GM12878 (cell line): ENCODE measurements around the gene PDRG1. TPM values are rescaled to one million over a fixed set of nuclear protein-coding genes. Genes with fewer than 3 reads are reported as not detected.
"Not testable (repeated sequence)": the region's sequence is repeated elsewhere in the genome, so short reads cannot be mapped to it uniquely, and the experiment has no call there.

ENCODE experiments used
- ATAC-seq: fragments of 200-7000 bp; cut with Tn5 transposase; 3 replicates; pipeline ENCODE4 v1.9.1; 2020; ENCODE audit warnings: mild to moderate bottlenecking, moderate library complexity
- BruUV-seq: library from RNA; stranded (reverse); fragments of 400-500 nt; replicated peaks from 2 replicates; lab custom pipeline; 2021; lab: Mats Ljungman, UMichigan
- CTCF ChIA-PET: fragments of 300-600 bp; sonication (Branson Sonifier 250); formaldehyde crosslinking; extraction: SDS; loops from one replicate; lab custom pipeline; 2021; ENCODE audit warnings: inconsistent platforms; lab: Yijun Ruan, JAX
- POLR2A ChIA-PET: fragments of 350-600 bp; formaldehyde crosslinking; extraction: SDS; loops from one replicate; lab custom pipeline; 2021; ENCODE audit warnings: inconsistent platforms; lab: Charles Lee
- RAD21 ChIA-PET: fragments of 300-600 bp; sonication (Branson Sonifier 250); formaldehyde crosslinking; loops from one replicate; lab custom pipeline; 2023; ENCODE audit warnings: antibody characterized with exemption; ENCODE audit not compliant: unreplicated experiment; lab: Charles Lee
- SMC1A ChIA-PET: fragments of 300-600 bp; sonication (Branson Sonifier 250); formaldehyde crosslinking; loops from one replicate; lab custom pipeline; 2023; ENCODE audit not compliant: unreplicated experiment, uncharacterized antibody; lab: Charles Lee
- DNase-seq: peaks from one replicate; pipeline ENCODE4 v3.0.0-alpha.2; 2011; ENCODE audit warnings: low read depth, low spot score
- FAIRE-seq: peaks from 3 replicates; lab custom pipeline; 2011; peaks lifted over from hg19 to GRCh38; lab: Jason Lieb, UNC
- H2AFZ ChIP-seq: 2 replicates; pipeline ENCODE4 v1.6.0; 2011; ENCODE audit warnings: low read depth, low read length, control low read depth; ENCODE audit not compliant: control insufficient read depth
- H3K27ac ChIP-seq: 2 replicates; pipeline ENCODE4 v1.5.1; 2011; ENCODE audit warnings: control low read depth; ENCODE audit not compliant: control insufficient read depth, insufficient read depth
- H3K27me3 ChIP-seq, 2 experiments: replicated peaks in 1 of 2; 2 replicates each; pipeline versions ENCODE4 v1.6.0 to v1.6.1; 2011; ENCODE audit warnings: low read length in 1 of 2; ENCODE audit not compliant: control insufficient read depth in 2 of 2, insufficient read depth in 2 of 2
- H3K36me3 ChIP-seq, 2 experiments: 2 replicates each; pipeline ENCODE4 v1.5.1; 2011; ENCODE audit warnings: low read length in 1 of 2; ENCODE audit not compliant: control insufficient read depth in 2 of 2, insufficient read depth in 2 of 2
- H3K4me1 ChIP-seq: 2 replicates; pipeline ENCODE4 v1.6.1; 2011; ENCODE audit warnings: mild to moderate bottlenecking, low read length, moderate library complexity, mixed read lengths; ENCODE audit not compliant: control insufficient read depth, insufficient read depth
- H3K4me2 ChIP-seq: 2 replicates; pipeline ENCODE4 v1.6.0; 2011; ENCODE audit warnings: control low read depth; ENCODE audit not compliant: control insufficient read depth, insufficient read depth
- H3K4me3 ChIP-seq: fragments of 200-600 bp; sonication (generic); 2 replicates; pipeline ENCODE4 v1.5.1; 2016
- H3K79me2 ChIP-seq: 2 replicates; pipeline ENCODE4 v1.6.0; 2011; ENCODE audit warnings: low read length; ENCODE audit not compliant: control insufficient read depth, insufficient read depth
- H3K9ac ChIP-seq: 2 replicates; pipeline ENCODE4 v1.8.0; 2011; ENCODE audit warnings: low read length, control low read depth, mixed read lengths; ENCODE audit not compliant: control insufficient read depth, insufficient read depth
- H3K9me3 ChIP-seq: replicated peaks from 3 replicates; pipeline ENCODE4 v1.5.1; 2011; ENCODE audit warnings: mild to moderate bottlenecking, low read length; ENCODE audit not compliant: control insufficient read depth, insufficient read depth
- H4K20me1 ChIP-seq: 2 replicates; pipeline ENCODE4 v1.6.0; 2011; ENCODE audit not compliant: control insufficient read depth, insufficient read depth
- MTA2 ChIP-seq: fragments of 450-650 bp; IDR thresholded peaks from 2 replicates; pipeline ENCODE4 v1.6.1; 2016; ENCODE audit warnings: low read depth, mild to moderate bottlenecking, moderate library complexity
- WGBS: methylation state at CpG from one replicate; pipeline ENCODE4 v1.1.6; 2016; ENCODE audit warnings: low lambda C conversion rate; ENCODE audit not compliant: insufficient replicate concordance, insufficient coverage; ENCODE audit errors: missing lambda C conversion rate; 5-methylcytosine and 5-hydroxymethylcytosine counted together
- in situ Hi-C: fragments of 300-500 bp; cut with MboI; formaldehyde crosslinking; loops from 9 replicates; pipeline ENCODE4 v1.14.3; 2018; ENCODE audit warnings: mixed read lengths
- intact Hi-C: fragments of 100-400 bp; cut with micrococcal nuclease; formaldehyde crosslinking; loops from one replicate; pipeline ENCODE4 v1.14.2; 2022; ENCODE audit not compliant: unreplicated experiment
- polyA plus RNA-seq, 11 experiments: library from polyadenylated mRNA; depleted of rRNA in 4 of 11; unstranded in 6 of 11; stranded (reverse) in 5 of 11; fragments of >200 nt; fragmentation: Nextera tagmentation in 4 of 11; fragmentation: Illumina TruSeq in 1 of 11; extraction: Ambion mirVana in 4 of 11; extraction: Trizol in 1 of 11; gene quantifications; 1 replicate in 1 of 11; 2 replicates in 10 of 11; pipeline versions ENCODE4 v1.2.1 to v1.2.3, GENCODE V29; 2011 to 2016; ENCODE audit warnings: inconsistent platforms in 2 of 11, missing spikeins in 2 of 11, low read depth in 1 of 11
- total RNA-seq, 4 experiments: library from RNA; depleted of rRNA in 3 of 4; stranded (reverse); fragments of >200 nt in 3 of 4; fragmentation: Illumina TruSeq in 1 of 4; extraction: Trizol in 1 of 4; gene quantifications; 2 replicates each; pipeline versions ENCODE4 v1.2.1 to v1.2.3, GENCODE V29; 2013 to 2021

Gene PDRG1
- total and polyA plus RNA-seq, 10 of the 15 experiments (the other 5 are each of a cell fraction or from before 2014, with no cell fraction given): 11.1 to 55.8 (median 23.3) TPM

DNA sequence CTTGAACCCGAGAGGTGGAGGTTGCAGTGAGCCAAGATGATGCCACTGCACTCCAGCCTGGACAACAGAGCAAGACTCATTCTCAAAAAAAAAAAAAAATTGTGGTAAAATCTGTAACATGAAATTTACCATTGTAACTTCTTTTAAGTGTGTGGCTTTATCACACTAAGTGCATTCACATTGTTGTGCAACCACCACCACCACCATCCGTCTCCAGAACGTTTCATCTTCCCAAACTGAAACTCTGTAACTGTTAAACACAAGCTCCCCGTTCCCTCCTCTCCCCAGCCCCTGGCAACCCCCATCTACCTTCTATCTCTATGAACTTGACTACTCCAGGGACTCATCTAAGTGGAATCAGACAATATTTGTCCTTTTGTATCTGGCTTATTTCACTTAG, 29.7 kb downstream of the PDRG1 start:
- no peaks in the 10 kb centered on the region for H4K20me1 ChIP-seq
- ATAC-seq (no peak), DNase-seq (no peak)
- BruUV-seq: no TSS peak
- no peaks in the 10 kb centered on the region for H3K79me2 ChIP-seq
- ChIA-PET CTCF (interaction anchor here (0.7 to 2.4 kb wide), 6 partner anchors 27 to 169 kb away, joined by 3 to 13 read pairs (median 4); partner anchors contain the start of gene PDRG1), SMC1A (interaction anchor here (0.5 to 3.7 kb wide), 3 partner anchors 26 to 71 kb away, joined by 3 to 26 read pairs (median 11); partner anchors contain the start of genes DUSP15 and TTLL9), POLR2A (no interaction called here), RAD21 (interaction anchor here (2.2 to 3.0 kb wide), 2 partner anchors 30 to 67 kb away, joined by 7 to 12 read pairs; partner anchors contain the start of gene PDRG1)
- no peak for TF ChIP-seq MTA2
- TF ChIP-seq, all 136 proteins: peak for 0
- H3K9ac ChIP-seq: no peak overlapping the region
- H3K4me2 ChIP-seq: no peak overlapping the region
- H3K4me1 ChIP-seq: peaks cover 11% of the 10 kb centered on the region
- no peak overlapping the region for H2AFZ ChIP-seq
- H3K27ac ChIP-seq: no peak overlapping the region
- 55% methylated on average over 4 of the region's 4 CpGs for WGBS
- intact Hi-C loops: no loop called here
- H3K9me3 ChIP-seq: no peaks in the 10 kb centered on the region
- H3K27me3 ChIP-seq: no peaks in the 10 kb centered on the region
- FAIRE-seq: no peak
- in situ Hi-C loops: no loop called here
- H3K4me3 ChIP-seq: no peak overlapping the region
- no peaks in the 10 kb centered on the region for H3K36me3 ChIP-seq

- H3K36me3 ChIP-seq, FAIRE-seq, H4K20me1 ChIP-seq, H3K4me3 ChIP-seq, in situ Hi-C loops, H3K27me3 ChIP-seq, H3K9me3 ChIP-seq, H3K4me2 ChIP-seq, BruUV-seq, H3K27ac ChIP-seq, RAD21 ChIA-PET, CTCF ChIA-PET, H3K79me2 ChIP-seq, intact Hi-C loops, DNase-seq, H3K9ac ChIP-seq, ATAC-seq, H2AFZ ChIP-seq: not testable (repeated sequence)
- 51% methylated on average over 4 of the region's 5 CpGs for WGBS
- ChIA-PET POLR2A (interaction anchor here (0.8 to 1.3 kb wide), 2 partner anchors 8 to 25 kb away, joined by 3 read pairs; no protein-coding TSS in a partner anchor), SMC1A (interaction anchor here (3.7 kb wide), 1 partner anchor 25 kb away, joined by 26 read pairs; no protein-coding TSS in a partner anchor)
- H3K4me1 ChIP-seq: peaks cover 11% of the 10 kb centered on the region
Observed at GRCh38 chr20:31921480-31921879, 30.4 kb downstream of the PDRG1 start.
